Stimulated activated CD8-positive, alpha-beta memory T cell treated with anti-CD3 and anti-CD28 coated beads, Interleukin-15, amount 100 ng/mL, for 48 hours (primary cell): ENCODE measurements around the gene ZFP62.
"Not testable (repeated sequence)": the region's sequence is repeated elsewhere in the genome, so short reads cannot be mapped to it uniquely, and the experiment has no call there.

ENCODE experiments used
- DNase-seq, 2 donors: peaks; one replicate each; pipeline ENCODE4 v3.0.0-alpha.2; 2020; ENCODE audit warnings: low read depth in 2 of 2

The ZFP62 gene

GRCh38 chr5:180860887-180861822 is at the start of gene ZFP62:
ZFP62 (minus strand) TSS chr5:180861276; CDS start chr5:180861219, 57 bp downstream.
- DNase-seq = peak; percentile 83 to 84

GRCh38 chr5:180910735-180911134 is 49.7 kb upstream of the ZFP62 start:
- no peak for DNase-seq

- DNase-seq = no peak
Measured at GRCh38 chr5:180910182-180910581, 49.1 kb upstream of the ZFP62 start.

- DNase-seq = no peak
Measured at GRCh38 chr5:180909782-180910181, 48.7 kb upstream of the ZFP62 start.

GRCh38 chr5:180908998-180909731 is 48.1 kb upstream of the ZFP62 start:
- DNase-seq = peak in 1 of 2 donors; percentile 9

- no peak for DNase-seq
Measured at GRCh38 chr5:180908400-180908799, 47.3 kb upstream of the ZFP62 start.

GRCh38 chr5:180901319-180902009 is 40.4 kb upstream of the ZFP62 start:
- no peak for DNase-seq

GRCh38 chr5:180900178-180900577 is 39.1 kb upstream of the ZFP62 start:
- DNase-seq = no peak

- no peak for DNase-seq
Measured at GRCh38 chr5:180898621-180899246, 37.7 kb upstream of the ZFP62 start, which contains the start of gene BTNL8. BTNL8 (plus strand) TSS chr5:180899159; CDS start chr5:180899311, 152 bp downstream.

GRCh38 chr5:180895330-180895729 is 34.3 kb upstream of the ZFP62 start:
- DNase-seq = not testable (repeated sequence)

GRCh38 chr5:180889381-180889780 is 28.3 kb upstream of the ZFP62 start:
- no peak for DNase-seq

- not testable (repeated sequence) for DNase-seq
Measured at GRCh38 chr5:180885845-180886529, 24.9 kb upstream of the ZFP62 start.

GRCh38 chr5:180875860-180876426 is 14.9 kb upstream of the ZFP62 start:
- no peak for DNase-seq

- no peak for DNase-seq
Measured at GRCh38 chr5:180874804-180875582, 13.9 kb upstream of the ZFP62 start.

- DNase-seq = no peak
Measured at GRCh38 chr5:180873615-180874520, 12.8 kb upstream of the ZFP62 start.

- DNase-seq = no peak
Measured at GRCh38 chr5:180872419-180872818, 11.3 kb upstream of the ZFP62 start.

GRCh38 chr5:180870276-180871068 is 9.4 kb upstream of the ZFP62 start:
- DNase-seq = no peak

GRCh38 chr5:180869587-180869986 is 8.5 kb upstream of the ZFP62 start:
- DNase-seq = no peak
